H1 (cell line): Measurements from ENCODE around the gene TFB1M. TPM values are rescaled to one million over a fixed set of nuclear protein-coding genes. Genes with fewer than 3 reads are reported as not detected.

Experiments
- CTCF ChIA-PET: fragments of 300-600 bp; sonication (Branson Sonifier 250); formaldehyde crosslinking; loops from one replicate; lab custom pipeline; 2021; ENCODE audit not compliant: partially characterized antibody; lab: Charles Lee
- POLR2A ChIA-PET: fragments of 300-600 bp; sonication (Branson Sonifier 250); formaldehyde crosslinking; loops from one replicate; lab custom pipeline; 2021; ENCODE audit warnings: inconsistent platforms; ENCODE audit not compliant: partially characterized antibody; lab: Charles Lee
- DNase-seq, 2 experiments: peaks; one replicate each; pipeline versions ENCODE4 v3.0.0 to v3.0.0-alpha.2; 2010 to 2022; ENCODE audit warnings: low spot score in 2 of 2, low read depth in 1 of 2, mixed read lengths in 1 of 2
- FAIRE-seq: peaks from 2 replicates; lab custom pipeline; 2011; peaks lifted over from hg19 to GRCh38; lab: Jason Lieb, UNC
- H2AFZ ChIP-seq: 2 replicates; pipeline ENCODE4 v1.8.1; 2012; ENCODE audit warnings: low read length, inconsistent platforms
- H2AK5ac ChIP-seq: 2 replicates; pipeline ENCODE4 v1.6.1; 2013; ENCODE audit warnings: low read depth, low read length
- H2BK120ac ChIP-seq: replicated peaks from 2 replicates; pipeline ENCODE3; 2013; ENCODE audit warnings: low read depth, low read length, inconsistent platforms
- H2BK12ac ChIP-seq: 2 replicates; pipeline ENCODE4 v1.6.1; 2013; ENCODE audit warnings: low read depth, low read length
- H2BK15ac ChIP-seq: 2 replicates; pipeline ENCODE4 v1.6.1; 2013; ENCODE audit warnings: low read length
- H2BK20ac ChIP-seq: 2 replicates; pipeline ENCODE4 v1.6.1; 2013; ENCODE audit warnings: low read length
- H2BK5ac ChIP-seq: 2 replicates; pipeline ENCODE4 v1.6.1; 2013; ENCODE audit warnings: low read depth, low read length
- H3K14ac ChIP-seq: 2 replicates; pipeline ENCODE4 v1.6.1; 2013; ENCODE audit warnings: inconsistent platforms; ENCODE audit not compliant: insufficient read length
- H3K18ac ChIP-seq: 2 replicates; pipeline ENCODE4 v1.6.1; 2013; ENCODE audit warnings: low read length; ENCODE audit errors: extremely low read depth
- H3K23ac ChIP-seq: 2 replicates; pipeline ENCODE4 v1.6.1; 2013; ENCODE audit warnings: inconsistent platforms; ENCODE audit not compliant: insufficient read length
- H3K23me2 ChIP-seq: 2 replicates; pipeline ENCODE4 v1.6.1; 2013; ENCODE audit warnings: low read depth, low read length
- H3K27ac ChIP-seq: 2 replicates; pipeline ENCODE4 v1.6.1; 2011; ENCODE audit warnings: low read depth, low read length, inconsistent platforms
- H3K27me3 ChIP-seq, 4 experiments: replicated peaks in 1 of 4; 1 replicate in 1 of 4; 2 replicates in 3 of 4; pipeline versions ENCODE4 v1.6.1 to v1.8.1; 2011 to 2013; ENCODE audit warnings: low read length in 3 of 4, mild to moderate bottlenecking in 3 of 4, inconsistent platforms in 2 of 4, mixed read lengths in 2 of 4, moderate library complexity in 1 of 4; ENCODE audit not compliant: control insufficient read depth in 3 of 4, insufficient read depth in 3 of 4; ENCODE audit errors: extremely low read depth in 1 of 4
- H3K36me3 ChIP-seq, 4 experiments: 2 replicates each; pipeline versions ENCODE4 v1.6.1 to v1.8.1; 2011 to 2013; ENCODE audit warnings: mild to moderate bottlenecking in 4 of 4, low read length in 3 of 4, moderate library complexity in 2 of 4, control low read depth in 1 of 4, inconsistent platforms in 1 of 4; ENCODE audit not compliant: insufficient read depth in 4 of 4, control insufficient read depth in 2 of 4
- H3K4ac ChIP-seq: replicated peaks from 2 replicates; pipeline ENCODE3; 2013; ENCODE audit warnings: low read length, low read depth, mixed read lengths, inconsistent platforms; ENCODE audit not compliant: insufficient read length
- H3K4me1 ChIP-seq, 4 experiments: replicated peaks in 1 of 4; 1 replicate in 1 of 4; 2 replicates in 3 of 4; pipeline versions ENCODE4 v1.6.1 to v1.8.1; 2011 to 2013; ENCODE audit warnings: low read length in 3 of 4, inconsistent platforms in 2 of 4, mixed read lengths in 1 of 4; ENCODE audit not compliant: insufficient read depth in 4 of 4, control insufficient read depth in 3 of 4
- H3K4me2 ChIP-seq, 2 experiments: 2 replicates each; pipeline versions ENCODE4 v1.6.1 to v1.8.1; 2011 to 2013; ENCODE audit warnings: low read depth in 2 of 2, low read length in 2 of 2, control low read depth in 1 of 2, inconsistent platforms in 1 of 2, mild to moderate bottlenecking in 1 of 2; ENCODE audit not compliant: insufficient read depth in 1 of 2
- H3K4me3 ChIP-seq, 4 experiments: fragments of 200-600, 300-600 bp in 1 of 4; sonication (generic), shearing (Covaris generic), sonication (Bioruptor Twin) in 1 of 4; 2 replicates each; pipeline versions ENCODE4 v1.5.1 to v1.8.1; 2011 to 2016; ENCODE audit warnings: low read length in 4 of 4, low read depth in 3 of 4, control low read depth in 2 of 4, inconsistent platforms in 2 of 4, mild to moderate bottlenecking in 2 of 4, mixed read lengths in 1 of 4, moderate library complexity in 1 of 4; ENCODE audit not compliant: insufficient read depth in 2 of 4; ENCODE audit errors: extremely low read depth in 1 of 4
- H3K56ac ChIP-seq: replicated peaks from 2 replicates; pipeline ENCODE3; 2013; ENCODE audit warnings: low read depth, mild to moderate bottlenecking, mixed read lengths, low read length, inconsistent platforms; ENCODE audit not compliant: insufficient read length
- H3K79me1 ChIP-seq: 2 replicates; pipeline ENCODE4 v1.6.1; 2013; ENCODE audit warnings: low read depth, low read length, control low read depth
- H3K79me2 ChIP-seq, 2 experiments: 2 replicates each; pipeline versions ENCODE4 v1.6.1 to v1.8.1; 2012 to 2013; ENCODE audit warnings: low read length in 2 of 2, mild to moderate bottlenecking in 2 of 2, inconsistent platforms in 1 of 2; ENCODE audit not compliant: insufficient read depth in 2 of 2, control insufficient read depth in 1 of 2
- H3K9ac ChIP-seq, 4 experiments: replicated peaks in 1 of 4; 1 replicate in 1 of 4; 2 replicates in 3 of 4; pipeline versions ENCODE4 v1.6.1 to v1.8.1; 2011 to 2013; ENCODE audit warnings: low read depth in 3 of 4, low read length in 3 of 4, control low read depth in 2 of 4, mild to moderate bottlenecking in 2 of 4, moderate library complexity in 2 of 4, inconsistent platforms in 1 of 4; ENCODE audit errors: extremely low read depth in 1 of 4
- H3K9me3 ChIP-seq, 2 experiments: 2 replicates each; pipeline versions ENCODE4 v1.6.1 to v1.8.1; 2012 to 2013; ENCODE audit warnings: mild to moderate bottlenecking in 2 of 2, moderate library complexity in 2 of 2, control low read depth in 1 of 2, inconsistent platforms in 1 of 2, low read depth in 1 of 2, low read length in 1 of 2, mixed read lengths in 1 of 2; ENCODE audit not compliant: insufficient read depth in 2 of 2
- H4K20me1 ChIP-seq, 2 experiments: replicated peaks in 1 of 2; 2 replicates each; pipeline versions ENCODE3 to v1.8.1; 2011 to 2013; ENCODE audit warnings: inconsistent platforms in 2 of 2, low read length in 2 of 2, mild to moderate bottlenecking in 1 of 2; ENCODE audit not compliant: insufficient read depth in 2 of 2, control insufficient read depth in 1 of 2
- H4K5ac ChIP-seq: 2 replicates; pipeline ENCODE4 v1.6.1; 2013; ENCODE audit warnings: low read length, low read depth, mixed read lengths, inconsistent platforms; ENCODE audit not compliant: insufficient read length
- H4K8ac ChIP-seq: 2 replicates; pipeline ENCODE4 v1.8.0; 2013; ENCODE audit warnings: mild to moderate bottlenecking, moderate library complexity, low read length, inconsistent platforms; ENCODE audit not compliant: insufficient read depth; ENCODE audit errors: extremely low read depth
- H4K91ac ChIP-seq: replicated peaks from 2 replicates; pipeline ENCODE3; 2013; ENCODE audit warnings: low read length, mixed read lengths, inconsistent platforms; ENCODE audit not compliant: insufficient read length
- BCL11A ChIP-seq, 2 experiments: IDR thresholded peaks; one replicate each; pipeline ENCODE4 v1.6.1; 2011; ENCODE audit warnings: low read depth in 2 of 2, low read length in 2 of 2, mild to moderate bottlenecking in 2 of 2
- BRCA1 ChIP-seq: IDR thresholded peaks from 2 replicates; pipeline ENCODE4 v1.6.1; 2012; ENCODE audit warnings: low read depth, low read length, improper control_type of control experiment
- CHD1 ChIP-seq: IDR thresholded peaks from 2 replicates; pipeline ENCODE4 v1.6.1; 2012; ENCODE audit warnings: low read depth, low read length, improper control_type of control experiment
- CREB1 ChIP-seq: IDR thresholded peaks from 2 replicates; pipeline ENCODE4 v1.6.1; 2012; ENCODE audit warnings: inconsistent platforms
- EP300 ChIP-seq, 2 experiments: IDR thresholded peaks; 1 replicate in 1 of 2; 2 replicates in 1 of 2; pipeline ENCODE4 v1.6.1; 2011 to 2012; ENCODE audit warnings: low read depth in 2 of 2, low read length in 2 of 2, mild to moderate bottlenecking in 2 of 2, borderline replicate concordance in 1 of 2, inconsistent platforms in 1 of 2, moderate library complexity in 1 of 2
- GTF2F1 ChIP-seq: IDR thresholded peaks from 2 replicates; pipeline ENCODE4 v1.6.1; 2012; ENCODE audit warnings: low read depth, low read length, improper control_type of control experiment, borderline replicate concordance
- PHF8 ChIP-seq: fragments of 200-600 bp; sonication (generic); conservative IDR thresholded peaks from 2 replicates; pipeline ENCODE4 v1.7.1; 2012; ENCODE audit warnings: low read depth, mild to moderate bottlenecking, inconsistent platforms, low read length, moderate library complexity
- POLR2A ChIP-seq, 2 experiments: IDR thresholded peaks; 1 replicate in 1 of 2; 2 replicates in 1 of 2; pipeline ENCODE4 v1.6.1; 2011; ENCODE audit warnings: low read depth in 2 of 2, low read length in 2 of 2, mild to moderate bottlenecking in 2 of 2; ENCODE audit errors: control extremely low read depth in 1 of 2
- RXRA ChIP-seq: IDR thresholded peaks from 2 replicates; pipeline ENCODE4 v1.6.1; 2011; ENCODE audit warnings: low read depth, mild to moderate bottlenecking, low read length, moderate library complexity; ENCODE audit not compliant: insufficient read depth
- SAP30 ChIP-seq: fragments of 300-600 bp; sonication (generic); IDR thresholded peaks from 2 replicates; pipeline ENCODE4 v1.7.1; 2012; ENCODE audit warnings: low read length, moderate library complexity, mild to moderate bottlenecking, inconsistent platforms; ENCODE audit not compliant: insufficient read depth, insufficient replicate concordance
- SIN3A ChIP-seq, 2 experiments: IDR thresholded peaks in 1 of 2; conservative IDR thresholded peaks in 1 of 2; 2 replicates each; pipeline ENCODE4 v1.6.1; 2011 to 2012; ENCODE audit warnings: low read length in 2 of 2, improper control_type of control experiment in 1 of 2, low read depth in 1 of 2, mild to moderate bottlenecking in 1 of 2
- SP2 ChIP-seq: IDR thresholded peaks from 2 replicates; pipeline ENCODE4 v1.6.1; 2012; ENCODE audit warnings: mild to moderate bottlenecking, low read length, inconsistent platforms
- TAF1 ChIP-seq: IDR thresholded peaks from 2 replicates; pipeline ENCODE4 v1.6.1; 2011; ENCODE audit warnings: mild to moderate bottlenecking, low read depth, low read length
- TAF7 ChIP-seq: optimal IDR thresholded peaks from 2 replicates; pipeline ENCODE3; 2011; ENCODE audit warnings: low read depth, mild to moderate bottlenecking, inconsistent platforms, low read length, moderate library complexity, borderline replicate concordance
- WGBS, 2 experiments: shearing (Covaris generic) in 1 of 2; methylation state at CpG; one replicate each; pipeline versions ENCODE4 v1.1.6 to v1.1.7; 2013 to 2015; ENCODE audit warnings: low lambda C conversion rate in 2 of 2, mixed read lengths in 2 of 2, inconsistent platforms in 1 of 2, low coverage in 1 of 2, missing lambda C conversion rate in 1 of 2; ENCODE audit not compliant: insufficient replicate concordance in 2 of 2, insufficient coverage in 1 of 2, insufficient read length in 1 of 2; ENCODE audit errors: extremely low coverage in 1 of 2, missing lambda C conversion rate in 1 of 2; 5-methylcytosine and 5-hydroxymethylcytosine counted together
- polyA plus RNA-seq, 7 experiments: library from polyadenylated mRNA; depleted of rRNA in 3 of 7; stranded (reverse) in 5 of 7; unstranded in 2 of 7; fragments of >200 nt in 5 of 7; fragments of 200-250 nt in 2 of 7; gene quantifications; 1 replicate in 5 of 7; 2 replicates in 1 of 7; 4 replicates in 1 of 7; pipeline versions ENCODE4 v1.2.1 to v1.2.3, GENCODE V29; 2011 to 2013; ENCODE audit warnings: missing spikeins in 2 of 7, mixed read lengths in 2 of 7
- total RNA-seq: library from RNA; stranded (reverse); fragmentation: NEBNext Ultra II Directional; extraction: Animal tissue kit (Norgen Biotek cat#: 25700); gene quantifications from 2 replicates; pipeline ENCODE4 v1.2.1, GENCODE V29; 2021

TFB1M gene
- total and polyA plus RNA-seq, 2 of the 8 experiments (the other 6 are each of a cell fraction or from before 2014, with no cell fraction given) = 28.2 to 49.4 TPM

DNA sequence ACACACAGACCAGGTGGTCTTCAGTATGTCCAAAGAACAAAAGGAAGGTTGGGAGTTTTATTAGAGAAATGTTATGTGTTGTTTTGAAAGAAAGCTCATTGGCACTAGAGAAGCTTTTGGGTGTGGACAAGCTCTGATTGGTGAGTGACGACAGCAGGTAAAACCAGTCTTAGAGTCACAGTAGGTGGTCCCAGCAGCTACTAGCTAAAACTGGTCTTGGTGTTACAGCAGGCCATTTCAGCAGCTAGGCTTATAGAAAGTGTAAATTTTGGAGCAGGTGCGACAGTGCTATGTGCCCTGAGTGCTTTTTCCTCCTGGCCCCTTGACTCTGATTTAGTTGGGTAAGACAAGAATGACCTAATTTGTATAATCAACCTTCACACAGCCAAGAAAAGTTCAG, 46.9 kb downstream of the TFB1M start:
- H2AK5ac ChIP-seq = no peak overlapping the region
- H3K9me3 ChIP-seq = peaks cover 0 to 4% of the 10 kb centered on the region in 2 experiments; a peak in 2 of 4 replicates
- H3K27me3 ChIP-seq = no peaks in the 10 kb centered on the region
- DNase-seq (no peak), FAIRE-seq (no peak)
- H3K9ac ChIP-seq = no peak overlapping the region
- no peaks in the 10 kb centered on the region for H3K79me1 ChIP-seq
- H4K91ac ChIP-seq = no peak overlapping the region
- H2BK12ac ChIP-seq = no peak overlapping the region
- H3K23me2 ChIP-seq = no peaks in the 10 kb centered on the region
- H3K4me1 ChIP-seq = peaks cover 0 to 2% (median under 1%) of the 10 kb centered on the region in 4 experiments; a peak in 3 of 7 replicates
- H3K14ac ChIP-seq = no peak overlapping the region
- no peak overlapping the region for H3K4ac ChIP-seq
- no peak overlapping the region for H3K27ac ChIP-seq
- H4K20me1 ChIP-seq = no peaks in the 10 kb centered on the region
- H2BK5ac ChIP-seq = no peak overlapping the region
- no peak overlapping the region for H3K56ac ChIP-seq
- ChIA-PET CTCF (interaction anchor here (0.6 to 4.2 kb wide), 15 partner anchors 8 to 340 kb away, joined by 3 to 17 read pairs (median 4); no protein-coding TSS in a partner anchor), POLR2A (interaction anchor here (1.1 to 1.7 kb wide), 3 partner anchors 8 to 33 kb away, joined by 3 to 5 read pairs (median 3); no protein-coding TSS in a partner anchor)
- peaks cover 0 to 14% (median 6%) of the 10 kb centered on the region in 4 experiments; a peak in 3 of 8 replicates for H3K36me3 ChIP-seq
- H3K4me2 ChIP-seq = no peak overlapping the region
- H3K4me3 ChIP-seq = no peak overlapping the region
- no peak overlapping the region for H2BK120ac ChIP-seq
- 87% methylated on average over 2 of the region's 2 CpGs; no CpG with 5 or more reads in 1 of the 2 experiments for WGBS, 2 experiments
- no peak overlapping the region for H2BK20ac ChIP-seq
- no peak overlapping the region for H3K18ac ChIP-seq
- no peak overlapping the region for H4K5ac ChIP-seq
- no peak overlapping the region for H2AFZ ChIP-seq
- no peak overlapping the region for H3K23ac ChIP-seq
- H2BK15ac ChIP-seq = no peak overlapping the region
- peaks cover 3 to 4% of the 10 kb centered on the region in 2 experiments; a peak in 2 of 4 replicates for H3K79me2 ChIP-seq
- no peak overlapping the region for H4K8ac ChIP-seq
- TF ChIP-seq SP2 = no peak
- no peak for TF ChIP-seq TAF7
- no peak for TF ChIP-seq BCL11A (IDR thresholded peaks at IDR 0.05; ENCODE audit: low read depth in 2 of 2, low read length in 2 of 2)
- TF ChIP-seq SAP30 = no peak
- no peak for TF ChIP-seq RXRA
- TF ChIP-seq CREB1 = no peak
- TF ChIP-seq TAF1 = no peak
- no peak for TF ChIP-seq CHD1
- TF ChIP-seq PHF8 = no peak
- no peak for TF ChIP-seq EP300 (IDR thresholded peaks at IDR 0.05; ENCODE audit: borderline replicate concordance in 1 of 2, low read depth in 2 of 2, low read length in 2 of 2)
- no peak for TF ChIP-seq BRCA1
- no peak for TF ChIP-seq SIN3A (conservative IDR thresholded peaks at IDR 0.05 in 1 of 2, IDR thresholded peaks at IDR 0.05 in 1 of 2; ENCODE audit: low read depth in 1 of 2, low read length in 2 of 2)
- no peak for TF ChIP-seq GTF2F1
- TF ChIP-seq POLR2A (IDR thresholded peaks at IDR 0.05; ENCODE audit: control extremely low read depth in 1 of 2, low read depth in 2 of 2, low read length in 2 of 2) = no peak
